Aorta (tissue), 5 donors: ENCODE measurements around the gene CUX1. TPM values are rescaled to one million over a fixed set of nuclear protein-coding genes. Genes with fewer than 3 reads are reported as not detected.

ENCODE experiments used
- ATAC-seq: fragments of 200-7000 bp; cut with Tn5 transposase; one replicate; pipeline ENCODE4 v1.9.1; 2022; ENCODE audit warnings: moderate library complexity; ENCODE audit not compliant: low FRiP score
- DNase-seq, 2 donors: peaks; one replicate each; pipeline ENCODE4 v3.0.0-alpha.2; 2020
- H3K27ac ChIP-seq, 2 donors: one replicate each; pipeline ENCODE4 v1.5.1; 2013; ENCODE audit warnings: low read length in 2 of 2, mild to moderate bottlenecking in 2 of 2, moderate library complexity in 2 of 2, control low read depth in 1 of 2, inconsistent platforms in 1 of 2, low read depth in 1 of 2
- H3K27me3 ChIP-seq, 2 donors: one replicate each; pipeline ENCODE4 v1.6.1; 2013; ENCODE audit warnings: control low read depth in 1 of 2, low read length in 1 of 2, mild to moderate bottlenecking in 1 of 2, moderate library complexity in 1 of 2; ENCODE audit not compliant: insufficient read depth in 2 of 2, control insufficient read depth in 1 of 2
- H3K36me3 ChIP-seq, 2 donors: one replicate each; pipeline ENCODE4 v1.6.1; 2013; ENCODE audit warnings: control low read depth in 1 of 2, low read length in 1 of 2, mild to moderate bottlenecking in 1 of 2; ENCODE audit not compliant: insufficient read depth in 2 of 2, control insufficient read depth in 1 of 2
- H3K4me1 ChIP-seq, 2 donors: one replicate each; pipeline ENCODE4 v1.6.1; 2013; ENCODE audit warnings: low read length in 2 of 2, control low read depth in 1 of 2, mild to moderate bottlenecking in 1 of 2, moderate library complexity in 1 of 2; ENCODE audit not compliant: insufficient read depth in 2 of 2, control insufficient read depth in 1 of 2
- H3K4me3 ChIP-seq, 2 donors: one replicate each; pipeline ENCODE4 v1.5.1; 2013; ENCODE audit warnings: low read length in 2 of 2, control low read depth in 1 of 2, mild to moderate bottlenecking in 1 of 2
- H3K9me3 ChIP-seq: one replicate; pipeline ENCODE4 v1.6.1; 2013; ENCODE audit warnings: mild to moderate bottlenecking, low read length; ENCODE audit not compliant: control insufficient read depth
- WGBS, 2 donors: extraction: QIAGEN DNeasy Blood & Tissue Kit; methylation state at CpG; one replicate each; pipeline ENCODE4 v1.1.7; 2013; 5-methylcytosine and 5-hydroxymethylcytosine counted together
- intact Hi-C, 2 donors: fragments of 100-400 bp; cut with DNase I; formaldehyde crosslinking; loops; one replicate each; pipeline versions ENCODE4 v1.14.2 to v1.15.0; 2022
- polyA plus RNA-seq, 2 donors: library from polyadenylated mRNA; stranded (reverse); fragments of 200-250 nt; gene quantifications; one replicate each; pipeline ENCODE4 v1.2.3, GENCODE V29; 2013
- total RNA-seq, 2 donors: library from RNA; stranded (reverse); fragmentation: NEBNext Ultra II Directional; extraction: Animal tissue kit (Norgen Biotek cat#: 25700); gene quantifications; one replicate each; pipeline ENCODE4 v1.2.1, GENCODE V29; 2021
- donor health status: healthy with polysubstance abuse.
- donor health status: Bipolar disorder and iron deficiency.
- donor health status: DM: no; HTN: no; CAD: no.
- donor health status: DM: no; HTN: no; CAD: no.
- donor health status: DM: yes; HTN: yes; CAD: no.

Gene CUX1
- total and polyA plus RNA-seq, 4 donors: 51.6 to 159 (median 94.1) TPM

GRCh38 chr7:101781439-101781838 lies 36.0 kb upstream of the CUX1 start:
- WGBS, 2 donors: 74 to 87% methylated on average over 8 of the region's 8 CpGs

GRCh38 chr7:101782476-101782875 lies 35.0 kb upstream of the CUX1 start:
- 95 to 98% methylated on average over 3 of the region's 3 CpGs for WGBS, 2 donors
- intact Hi-C loops: loop anchor here in 1 of 2 donors (10.0 kb wide), 2 partner anchors 58 to 218 kb away; no protein-coding TSS in a partner anchor
- ATAC-seq: no peak
- H3K27me3 ChIP-seq: no peaks in the 10 kb centered on the region
- no peaks in the 10 kb centered on the region for H3K36me3 ChIP-seq
- H3K4me3 ChIP-seq: no peak overlapping the region
- DNase-seq: no peak
- no peaks in the 10 kb centered on the region for H3K9me3 ChIP-seq
- no peaks in the 10 kb centered on the region for H3K4me1 ChIP-seq
- no peak overlapping the region for H3K27ac ChIP-seq

More at GRCh38 chr7:101781439-101781838, 36.0 kb upstream of the CUX1 start:
- DNase-seq (no peak), ATAC-seq (no peak)
- H3K4me3 ChIP-seq: no peak overlapping the region
- no peaks in the 10 kb centered on the region for H3K27me3 ChIP-seq
- H3K4me1 ChIP-seq: no peaks in the 10 kb centered on the region
- no peaks in the 10 kb centered on the region for H3K9me3 ChIP-seq
- no peaks in the 10 kb centered on the region for H3K36me3 ChIP-seq
- H3K27ac ChIP-seq: no peak overlapping the region
- intact Hi-C loops: loop anchor here in 1 of 2 donors (10.0 kb wide), 2 partner anchors 57 to 217 kb away; no protein-coding TSS in a partner anchor

- Histone ChIP-seq H3K4me3 (no peak overlapping the region), H3K27me3 (no peaks in the 10 kb centered on the region), H3K27ac (no peak overlapping the region), H3K36me3 (no peaks in the 10 kb centered on the region), H3K4me1 (no peaks in the 10 kb centered on the region), H3K9me3 (no peaks in the 10 kb centered on the region)
- ATAC-seq: no peak
- no peak for DNase-seq
- 97 to 100% methylated on average over 3 of the region's 3 CpGs for WGBS, 2 donors
- intact Hi-C loops: loop anchor here in 1 of 2 donors (10.0 kb wide), 2 partner anchors 58 to 218 kb away; no protein-coding TSS in a partner anchor
Observed at GRCh38 chr7:101782896-101783295, 34.5 kb upstream of the CUX1 start.

- Histone ChIP-seq H3K9me3 (no peaks in the 10 kb centered on the region), H3K27ac (no peak overlapping the region), H3K4me3 (no peak overlapping the region), H3K36me3 (no peaks in the 10 kb centered on the region), H3K27me3 (no peaks in the 10 kb centered on the region), H3K4me1 (no peaks in the 10 kb centered on the region)
- intact Hi-C loops: loop anchor here in 1 of 2 donors (10.0 kb wide), 2 partner anchors 59 to 219 kb away; no protein-coding TSS in a partner anchor
- ATAC-seq: no peak
- WGBS, 2 donors: 65 to 73% methylated on average over 10 of the region's 10 CpGs
- DNase-seq: no peak
Observed at GRCh38 chr7:101783381-101784181, 33.8 kb upstream of the CUX1 start.

GRCh38 chr7:101784292-101785127 lies 32.9 kb upstream of the CUX1 start:
- ATAC-seq: no peak
- WGBS, 2 donors: 38% methylated on average over 21 of the region's 21 CpGs
- H3K4me3 ChIP-seq: no peak overlapping the region

GRCh38 chr7:101787864-101788263 lies 29.6 kb upstream of the CUX1 start:
- Histone ChIP-seq H3K4me3 (no peak overlapping the region), H3K9me3 (no peaks in the 10 kb centered on the region), H3K27ac (no peak overlapping the region), H3K36me3 (no peaks in the 10 kb centered on the region), H3K27me3 (no peaks in the 10 kb centered on the region), H3K4me1 (no peaks in the 10 kb centered on the region)
- ATAC-seq: no peak
- peak in 1 of 2 donors; percentile 7 for DNase-seq
- WGBS, 2 donors: 100% methylated on average over 1 of the region's 1 CpG
- intact Hi-C loops: loop anchor here in 1 of 2 donors (10.0 kb wide), 2 partner anchors 63 to 223 kb away; no protein-coding TSS in a partner anchor

More at GRCh38 chr7:101784292-101785127, 32.9 kb upstream of the CUX1 start:
- Histone ChIP-seq H3K4me1 (no peaks in the 10 kb centered on the region), H3K27ac (no peak overlapping the region), H3K36me3 (no peaks in the 10 kb centered on the region), H3K27me3 (no peaks in the 10 kb centered on the region), H3K9me3 (no peaks in the 10 kb centered on the region)
- intact Hi-C loops: loop anchor here in 1 of 2 donors (10.0 kb wide), 2 partner anchors 60 to 220 kb away; no protein-coding TSS in a partner anchor
- DNase-seq: no peak

- no peaks in the 10 kb centered on the region for H3K36me3 ChIP-seq
- DNase-seq (no peak), ATAC-seq (no peak)
- H3K9me3 ChIP-seq: no peaks in the 10 kb centered on the region
- no peak overlapping the region for H3K4me3 ChIP-seq
- H3K27ac ChIP-seq: no peak overlapping the region
- H3K27me3 ChIP-seq: no peaks in the 10 kb centered on the region
- H3K4me1 ChIP-seq: no peaks in the 10 kb centered on the region
- intact Hi-C loops: loop anchor here in 1 of 2 donors (10.0 kb wide), 2 partner anchors 64 to 224 kb away; no protein-coding TSS in a partner anchor
- WGBS, 2 donors: 71 to 100% methylated on average over 1 of the region's 1 CpG
Observed at GRCh38 chr7:101788517-101788916, 28.9 kb upstream of the CUX1 start.

- intact Hi-C loops: no loop called here
- Histone ChIP-seq H3K27me3 (no peaks in the 10 kb centered on the region), H3K9me3 (no peaks in the 10 kb centered on the region), H3K4me1 (no peaks in the 10 kb centered on the region), H3K27ac (no peak overlapping the region), H3K4me3 (no peak overlapping the region), H3K36me3 (no peaks in the 10 kb centered on the region)
- WGBS, 2 donors: 89 to 92% methylated on average over 10 of the region's 10 CpGs
- ATAC-seq (no peak), DNase-seq (peak in 1 of 2 donors; percentile 34)
Observed at GRCh38 chr7:101790566-101791293, 26.7 kb upstream of the CUX1 start.
